Naive thymus-derived CD8-positive, alpha-beta T cell (primary cell): ENCODE measurements around the gene SDC3. TPM values are rescaled to one million over a fixed set of nuclear protein-coding genes. Genes with fewer than 3 reads are reported as not detected.
A peak's percentile ranks its signal among the peaks of the same experiment; 100 is the strongest.

ENCODE experiments used
- ATAC-seq, 2 donors: fragments of 150-1000 bp; cut with Tn5 transposase in 1 of 2; sonication (Bioruptor Pico), chemical (Tn5 transposase) in 1 of 2; 1 replicate in 1 of 2; 2 replicates in 1 of 2; pipeline ENCODE4 v1.10.0; 2021; ENCODE audit warnings: mild to moderate bottlenecking in 2 of 2, moderate library complexity in 2 of 2
- POLR2A ChIA-PET: fragments of 350-600 bp; sonication (Branson Sonifier 250); formaldehyde crosslinking; loops from one replicate; lab custom pipeline; 2021; ENCODE audit warnings: antibody characterized with exemption; lab: Charles Lee
- DNase-seq, 10 donors: peaks; one replicate each; pipeline versions ENCODE4 v3.0.0 to v3.0.0-alpha.2; 2020 to 2022
- H3K27ac Mint-ChIP-seq, 10 donors: one replicate each; pipeline ENCODE4 v1.8.0; 2020 to 2022; ENCODE audit warnings: mild to moderate bottlenecking in 10 of 10, mixed read lengths in 10 of 10, moderate library complexity in 4 of 10, inconsistent platforms in 1 of 10
- H3K27me3 Mint-ChIP-seq, 5 donors: one replicate each; pipeline ENCODE4 v1.8.0; 2021 to 2022; ENCODE audit warnings: mixed read lengths in 5 of 5
- H3K36me3 Mint-ChIP-seq, 3 donors: one replicate each; pipeline ENCODE4 v1.8.0; 2020 to 2022; ENCODE audit warnings: mixed read lengths in 3 of 3, mild to moderate bottlenecking in 2 of 3, inconsistent platforms in 1 of 3
- H3K4me1 Mint-ChIP-seq, 4 donors: one replicate each; pipeline ENCODE4 v1.8.0; 2021 to 2022; ENCODE audit warnings: mixed read lengths in 4 of 4
- H3K4me3 Mint-ChIP-seq, 10 donors: one replicate each; pipeline ENCODE4 v1.8.0; 2020 to 2022; ENCODE audit warnings: mild to moderate bottlenecking in 10 of 10, mixed read lengths in 10 of 10, moderate library complexity in 6 of 10, inconsistent platforms in 1 of 10
- H3K9me3 Mint-ChIP-seq, 9 donors: one replicate each; pipeline ENCODE4 v1.8.0; 2020 to 2022; ENCODE audit warnings: mixed read lengths in 9 of 9, mild to moderate bottlenecking in 3 of 9, inconsistent platforms in 1 of 9, moderate library complexity in 1 of 9
- polyA plus RNA-seq, 3 donors: library from polyadenylated mRNA; unstranded; fragments of 300-500 nt; fragmentation: Illumina TruSeq; gene quantifications; one replicate each; pipeline ENCODE4 v1.2.3, GENCODE V29; 2021
- total RNA-seq, 8 experiments: library from RNA in 2 of 8; stranded (reverse) in 2 of 8; gene quantifications; one replicate each; pipeline ENCODE4 v1.2.3 and lab custom pipeline; 2021 to 2026

The SDC3 gene
- total and polyA plus RNA-seq, 5 experiments from 2014 or later: 0.16 to 0.66 TPM; not detected in 3

- H3K36me3 Mint-ChIP-seq: peaks cover 0 to 2% (median 0%) of the 10 kb centered on the region in 3 donors
- no peaks in the 10 kb centered on the region for H3K9me3 Mint-ChIP-seq
- peaks cover 13 to 45% (median 29%) of the 10 kb centered on the region in 5 donors for H3K27me3 Mint-ChIP-seq
- no peak for DNase-seq
- H3K4me1 Mint-ChIP-seq: peaks cover 16 to 25% (median 21%) of the 10 kb centered on the region in 4 donors
- H3K27ac Mint-ChIP-seq: peak overlapping the region; percentile 20 to 85 (median 53)
- peak in 1 of 2 donors; percentile 18 for ATAC-seq
- peak overlapping the region; percentile 68 to 92 (median 84) for H3K4me3 Mint-ChIP-seq
- POLR2A ChIA-PET: interaction anchor here (0.6 kb wide), 1 partner anchor 23 kb away, joined by 3 read pairs; no protein-coding TSS in a partner anchor
These were observed 959 bp upstream of the SDC3 start for GRCh38 chr1:30909365-30910068.

GRCh38 chr1:30908316-30908695 lies 252 bp downstream of the SDC3 start:
- Mint-ChIP-seq H3K4me3 (peak overlapping the region in 1 of 10 donors; percentile 70), H3K36me3 (peaks cover 0 to 2% (median 0%) of the 10 kb centered on the region in 3 donors), H3K4me1 (peaks cover 16 to 25% (median 21%) of the 10 kb centered on the region in 4 donors), H3K27me3 (peaks cover 13 to 50% (median 30%) of the 10 kb centered on the region in 5 donors), H3K9me3 (no peaks in the 10 kb centered on the region), H3K27ac (no peak overlapping the region)
- POLR2A ChIA-PET: interaction anchor here (0.6 kb wide), 1 partner anchor 145 kb away, joined by 3 read pairs; no protein-coding TSS in a partner anchor
- DNase-seq (no peak), ATAC-seq (no peak)

GRCh38 chr1:30907481-30908315 lies 860 bp downstream of the SDC3 start:
- peaks cover 14 to 25% (median 19%) of the 10 kb centered on the region in 4 donors for H3K4me1 Mint-ChIP-seq
- peaks cover 0 to 2% (median 0%) of the 10 kb centered on the region in 3 donors for H3K36me3 Mint-ChIP-seq
- peak overlapping the region in 8 of 10 donors; percentile 15 to 85 (median 76) for H3K27ac Mint-ChIP-seq
- H3K4me3 Mint-ChIP-seq: peak overlapping the region; percentile 67 to 92 (median 81)
- POLR2A ChIA-PET: interaction anchor here (0.6 kb wide), 1 partner anchor 145 kb away, joined by 3 read pairs; no protein-coding TSS in a partner anchor
- H3K27me3 Mint-ChIP-seq: peaks cover 13 to 56% (median 32%) of the 10 kb centered on the region in 5 donors
- ATAC-seq (no peak), DNase-seq (no peak)
- H3K9me3 Mint-ChIP-seq: no peaks in the 10 kb centered on the region

- DNase-seq (no peak), ATAC-seq (no peak)
- Mint-ChIP-seq H3K9me3 (no peaks in the 10 kb centered on the region), H3K4me3 (peak overlapping the region; percentile 67 to 92 (median 81)), H3K4me1 (peaks cover 14 to 25% (median 19%) of the 10 kb centered on the region in 4 donors), H3K27ac (peak overlapping the region in 4 of 10 donors; percentile 15 to 85 (median 77)), H3K27me3 (peaks cover 13 to 59% (median 32%) of the 10 kb centered on the region in 5 donors), H3K36me3 (peaks cover 0 to 2% (median 0%) of the 10 kb centered on the region in 3 donors)
- POLR2A ChIA-PET: no interaction called here
These were observed 1.7 kb downstream of the SDC3 start for GRCh38 chr1:30906631-30907441.

GRCh38 chr1:30905916-30906620 lies 2.5 kb downstream of the SDC3 start:
- POLR2A ChIA-PET: no interaction called here
- Mint-ChIP-seq H3K4me3 (peak overlapping the region in 8 of 10 donors; percentile 19 to 61 (median 36)), H3K27ac (peak overlapping the region in 1 of 10 donors; percentile 27), H3K4me1 (peaks cover 13 to 25% (median 18%) of the 10 kb centered on the region in 4 donors), H3K27me3 (peaks cover 13 to 59% (median 37%) of the 10 kb centered on the region in 5 donors), H3K36me3 (peaks cover 0 to 2% (median 0%) of the 10 kb centered on the region in 3 donors), H3K9me3 (no peaks in the 10 kb centered on the region)
- no peak for ATAC-seq
- DNase-seq: no peak

GRCh38 chr1:30905403-30905802 lies 3.2 kb downstream of the SDC3 start:
- Mint-ChIP-seq H3K9me3 (no peaks in the 10 kb centered on the region), H3K36me3 (peaks cover 0 to 2% (median 0%) of the 10 kb centered on the region in 3 donors), H3K27me3 (peaks cover 13 to 54% (median 37%) of the 10 kb centered on the region in 5 donors), H3K4me1 (peaks cover 13 to 22% (median 18%) of the 10 kb centered on the region in 4 donors), H3K4me3 (peak overlapping the region in 4 of 10 donors; percentile 19 to 61 (median 38)), H3K27ac (no peak overlapping the region)
- POLR2A ChIA-PET: no interaction called here
- ATAC-seq (no peak), DNase-seq (no peak)

- peaks cover 13 to 21% (median 17%) of the 10 kb centered on the region in 4 donors for H3K4me1 Mint-ChIP-seq
- POLR2A ChIA-PET: interaction anchor here (0.7 kb wide), 1 partner anchor 10 kb away, joined by 3 read pairs; no protein-coding TSS in a partner anchor
- peaks cover 13 to 50% (median 36%) of the 10 kb centered on the region in 5 donors for H3K27me3 Mint-ChIP-seq
- H3K4me3 Mint-ChIP-seq: no peak overlapping the region
- H3K9me3 Mint-ChIP-seq: no peaks in the 10 kb centered on the region
- DNase-seq: no peak
- no peak for ATAC-seq
- H3K36me3 Mint-ChIP-seq: peaks cover 0 to 2% (median 0%) of the 10 kb centered on the region in 3 donors
- H3K27ac Mint-ChIP-seq: no peak overlapping the region
These were observed 3.6 kb downstream of the SDC3 start for GRCh38 chr1:30904962-30905335.

- Mint-ChIP-seq H3K27me3 (peaks cover 10 to 44% (median 33%) of the 10 kb centered on the region in 5 donors), H3K36me3 (no peaks in the 10 kb centered on the region), H3K27ac (no peak overlapping the region), H3K4me1 (peaks cover 10 to 16% (median 13%) of the 10 kb centered on the region in 4 donors), H3K4me3 (no peak overlapping the region), H3K9me3 (no peaks in the 10 kb centered on the region)
- POLR2A ChIA-PET: interaction anchor here (0.7 kb wide), 1 partner anchor 11 kb away, joined by 3 read pairs; no protein-coding TSS in a partner anchor
- DNase-seq (no peak), ATAC-seq (no peak)
These were observed 4.2 kb downstream of the SDC3 start for GRCh38 chr1:30904191-30904961.

- H3K4me3 Mint-ChIP-seq: no peak overlapping the region
- no peak for ATAC-seq
- peaks cover 6 to 12% (median 8%) of the 10 kb centered on the region in 4 donors for H3K4me1 Mint-ChIP-seq
- no peaks in the 10 kb centered on the region for H3K9me3 Mint-ChIP-seq
- H3K27ac Mint-ChIP-seq: peak overlapping the region in 1 of 10 donors; percentile 13
- no peaks in the 10 kb centered on the region for H3K36me3 Mint-ChIP-seq
- peaks cover 10 to 38% (median 30%) of the 10 kb centered on the region in 5 donors for H3K27me3 Mint-ChIP-seq
- DNase-seq: no peak
- POLR2A ChIA-PET: no interaction called here
These were observed 5.1 kb downstream of the SDC3 start for GRCh38 chr1:30903343-30904034.

GRCh38 chr1:30902593-30903290 lies 5.8 kb downstream of the SDC3 start:
- no peak for ATAC-seq
- H3K4me3 Mint-ChIP-seq: no peak overlapping the region
- no peaks in the 10 kb centered on the region for H3K9me3 Mint-ChIP-seq
- POLR2A ChIA-PET: no interaction called here
- no peaks in the 10 kb centered on the region for H3K36me3 Mint-ChIP-seq
- peaks cover 10 to 37% (median 31%) of the 10 kb centered on the region in 5 donors for H3K27me3 Mint-ChIP-seq
- H3K4me1 Mint-ChIP-seq: peaks cover 6 to 10% (median 6%) of the 10 kb centered on the region in 4 donors
- peak overlapping the region in 1 of 10 donors; percentile 53 for H3K27ac Mint-ChIP-seq
- no peak for DNase-seq
